ENCODE results near the gene GREB1.

GREB1 gene

GRCh38 chr2:11540996-11541692 lies 7.3 kb downstream of the GREB1 start:
- no peak for DNase-seq

GRCh38 chr2:11541693-11542274 lies 7.9 kb downstream of the GREB1 start:
- DNase-seq = no peak

GRCh38 chr2:11542275-11542819 lies 8.5 kb downstream of the GREB1 start:
- no peak for DNase-seq

- DNase-seq = no peak
Measured at GRCh38 chr2:11543337-11544216, 9.7 kb downstream of the GREB1 start.

- no peak for DNase-seq
Measured at GRCh38 chr2:11546072-11546471, 12.2 kb downstream of the GREB1 start.

GRCh38 chr2:11547912-11548497 lies 14.2 kb downstream of the GREB1 start:
- DNase-seq = no peak

GRCh38 chr2:11550302-11550701 lies 16.5 kb downstream of the GREB1 start:
- no peak for DNase-seq

- no peak for DNase-seq
Measured at GRCh38 chr2:11550901-11551568, 17.2 kb downstream of the GREB1 start.

- no peak for DNase-seq
Measured at GRCh38 chr2:11551569-11552259, 17.9 kb downstream of the GREB1 start.

GRCh38 chr2:11552260-11552638 lies 18.4 kb downstream of the GREB1 start:
- DNase-seq = no peak

GRCh38 chr2:11553661-11554398 lies 20.0 kb downstream of the GREB1 start:
- no peak for DNase-seq

- DNase-seq = no peak
Measured at GRCh38 chr2:11554399-11554716, 20.5 kb downstream of the GREB1 start.

- no peak for DNase-seq
Measured at GRCh38 chr2:11556101-11556806, 22.4 kb downstream of the GREB1 start.

- no peak for DNase-seq
Measured at GRCh38 chr2:11558214-11558886, 24.5 kb downstream of the GREB1 start.

- DNase-seq = no peak
Measured at GRCh38 chr2:11559066-11559785, 25.4 kb downstream of the GREB1 start.

- DNase-seq = no peak
Measured at GRCh38 chr2:11559786-11560155, 25.9 kb downstream of the GREB1 start.

- no peak for DNase-seq
Measured at GRCh38 chr2:11560806-11561205, 27.0 kb downstream of the GREB1 start.

GRCh38 chr2:11562011-11562410 lies 28.2 kb downstream of the GREB1 start:
- DNase-seq = no peak

GRCh38 chr2:11562476-11562875 lies 28.6 kb downstream of the GREB1 start:
- no peak for DNase-seq
